ENCODE measurements around the gene LRFN2.

LRFN2 gene

DNA sequence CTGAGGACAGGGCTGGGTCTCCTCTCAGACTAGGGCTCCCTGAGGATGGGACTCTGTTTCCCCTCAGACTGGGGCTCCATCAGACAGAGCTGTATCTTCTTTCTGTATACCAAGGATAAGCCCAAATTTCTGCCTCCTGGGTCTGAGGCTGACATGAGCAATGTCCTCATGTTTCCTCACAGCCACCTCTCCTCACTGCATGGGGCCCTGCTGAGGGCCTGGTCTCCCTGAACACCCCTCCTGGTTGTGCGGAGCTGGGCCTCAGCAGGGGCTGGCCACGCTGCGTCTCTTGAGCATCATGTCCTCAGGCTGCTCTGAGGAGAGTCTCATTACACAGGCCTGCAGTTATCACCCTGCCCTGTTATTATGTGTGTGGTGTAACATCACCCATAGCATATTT is 144.6 kb downstream of the LRFN2 start:
- POLR2A ChIA-PET (ENCODE audit: low non-redundant PET) = no interaction called here
- DNase-seq (ENCODE audit: low spot score) = no peak
- TF ChIP-seq CTCF (conservative IDR thresholded peaks at IDR 0.05; ENCODE audit: low read depth) = no peak
- no peak overlapping the region for H3K27ac ChIP-seq
- CTCF ChIA-PET = no interaction called here

- DNase-seq (ENCODE audit: low spot score) = no peak
- POLR2A ChIA-PET (ENCODE audit: low non-redundant PET) = no interaction called here
- CTCF ChIA-PET = no interaction called here
- no peak for TF ChIP-seq CTCF (conservative IDR thresholded peaks at IDR 0.05; ENCODE audit: low read depth)
- no peak overlapping the region for H3K27ac ChIP-seq
These were observed 146.0 kb downstream of the LRFN2 start for GRCh38 chr6:40441150-40441549.

DNA sequence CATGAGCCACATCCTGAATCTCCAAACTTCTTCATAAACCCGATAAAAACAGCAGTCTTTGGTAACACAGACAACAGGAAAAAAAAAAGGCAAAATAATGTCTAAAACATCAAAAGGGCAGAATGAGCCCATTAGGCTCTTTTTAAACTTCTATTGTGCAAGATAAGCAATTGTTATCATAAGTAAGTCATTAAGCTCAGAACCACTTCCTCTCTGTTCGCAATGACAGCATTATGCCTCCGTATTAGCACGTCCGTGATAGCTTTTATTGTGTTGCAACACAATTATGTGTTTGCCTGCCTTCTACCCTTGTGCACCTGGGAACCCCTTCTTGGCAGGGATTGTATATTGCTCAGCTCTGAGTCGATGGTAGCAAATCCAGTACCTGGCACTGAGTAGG is 147.1 kb downstream of the LRFN2 start:
- no peak overlapping the region for H3K27ac ChIP-seq
- no peak for TF ChIP-seq CTCF (conservative IDR thresholded peaks at IDR 0.05; ENCODE audit: low read depth)
- POLR2A ChIA-PET (ENCODE audit: low non-redundant PET) = no interaction called here
- DNase-seq (ENCODE audit: low spot score) = no peak
- CTCF ChIA-PET = interaction anchor here (0.7 kb wide), 1 partner anchor 112 kb away, joined by 6 read pairs; no protein-coding TSS in a partner anchor

- no peak overlapping the region for H3K27ac ChIP-seq
- no peak for TF ChIP-seq CTCF (conservative IDR thresholded peaks at IDR 0.05; ENCODE audit: low read depth)
- ChIA-PET CTCF (interaction anchor here (0.7 kb wide), 1 partner anchor 12 kb away, joined by 5 read pairs; no protein-coding TSS in a partner anchor), POLR2A (ENCODE audit: low non-redundant PET) (no interaction called here)
- DNase-seq (ENCODE audit: low spot score) = no peak
These were observed 148.0 kb downstream of the LRFN2 start for GRCh38 chr6:40439026-40439800.

DNA sequence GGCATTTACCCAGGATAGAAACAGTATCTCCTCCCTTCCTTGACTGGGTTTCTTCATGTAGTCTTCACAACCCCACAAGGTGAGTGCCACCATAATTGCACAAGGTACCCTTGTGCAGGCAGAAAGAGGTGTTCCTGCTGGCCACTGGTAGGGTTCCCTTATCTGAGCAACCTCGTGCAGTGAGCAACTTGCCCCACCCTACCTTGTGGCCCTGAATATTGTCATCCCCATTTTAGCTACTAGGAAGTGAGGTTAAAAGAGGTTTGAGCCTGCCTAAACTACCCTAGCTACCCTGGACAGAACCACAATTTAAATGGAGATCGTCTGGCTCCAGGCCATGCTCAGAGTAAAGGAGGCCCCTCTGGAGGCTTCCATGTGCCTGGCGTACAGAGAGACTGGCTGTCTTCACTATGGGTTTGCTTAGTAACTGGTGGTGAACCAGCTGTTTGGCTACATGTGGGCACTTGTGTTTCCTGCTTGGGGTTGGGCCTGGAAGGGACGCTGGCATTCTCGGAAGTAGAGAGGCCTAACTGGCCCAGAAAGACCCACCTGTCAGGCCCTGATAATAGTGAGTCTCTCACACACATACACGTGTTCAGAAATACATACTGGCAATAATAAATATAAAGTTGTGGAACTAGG is 148.8 kb downstream of the LRFN2 start:
- no peak for DNase-seq (ENCODE audit: low spot score)
- ChIA-PET POLR2A (ENCODE audit: low non-redundant PET) (no interaction called here), CTCF (interaction anchor here (0.7 kb wide), 1 partner anchor 13 kb away, joined by 5 read pairs; no protein-coding TSS in a partner anchor)
- H3K27ac ChIP-seq = no peak overlapping the region
- TF ChIP-seq CTCF (conservative IDR thresholded peaks at IDR 0.05; ENCODE audit: low read depth) = no peak

- ChIA-PET POLR2A (ENCODE audit: low non-redundant PET) (no interaction called here), CTCF (interaction anchor here (0.7 kb wide), 1 partner anchor 13 kb away, joined by 3 read pairs; no protein-coding TSS in a partner anchor)
- H3K27ac ChIP-seq = no peak overlapping the region
- no peak for DNase-seq (ENCODE audit: low spot score)
- no peak for TF ChIP-seq CTCF (conservative IDR thresholded peaks at IDR 0.05; ENCODE audit: low read depth)
These were observed 149.5 kb downstream of the LRFN2 start for GRCh38 chr6:40437631-40438030.
